Liver (tissue), 3 donors: ENCODE results near the gene PPARD.

ENCODE experiments used
- ATF3 ChIP-seq: IDR thresholded peaks from 2 replicates; pipeline ENCODE4 v1.6.1; 2016; ENCODE audit warnings: antibody characterized with exemption
- CTCF ChIP-seq: fragments of 150-350 bp; IDR thresholded peaks from 2 replicates; pipeline ENCODE4 v1.5.1; 2017; ENCODE audit warnings: improper control_type of control experiment, low read depth, low read length; ENCODE audit not compliant: missing input control
- FOXA1 ChIP-seq: IDR thresholded peaks from 2 replicates; pipeline ENCODE4 v1.6.1; 2016; ENCODE audit warnings: antibody characterized with exemption
- GABPA ChIP-seq, 2 donors: IDR thresholded peaks in 1 of 2; conservative IDR thresholded peaks in 1 of 2; 2 replicates each; pipeline ENCODE4 v1.6.1; 2016; ENCODE audit warnings: antibody characterized with exemption in 2 of 2, mild to moderate bottlenecking in 1 of 2, moderate library complexity in 1 of 2
- HNF4G ChIP-seq: IDR thresholded peaks from 2 replicates; pipeline ENCODE4 v1.6.1; 2016; ENCODE audit warnings: antibody characterized with exemption
- MAX ChIP-seq: IDR thresholded peaks from 2 replicates; pipeline ENCODE4 v1.6.1; 2016; ENCODE audit warnings: antibody characterized with exemption
- NR2F2 ChIP-seq: IDR thresholded peaks from 2 replicates; pipeline ENCODE4 v1.6.1; 2016; ENCODE audit warnings: antibody characterized with exemption
- RAD21 ChIP-seq, 2 donors: IDR thresholded peaks; 2 replicates each; pipeline ENCODE4 v1.6.1; 2016; ENCODE audit warnings: antibody characterized with exemption in 2 of 2, mild to moderate bottlenecking in 2 of 2
- REST ChIP-seq: IDR thresholded peaks from 2 replicates; pipeline ENCODE4 v1.6.1; 2016; ENCODE audit warnings: antibody characterized with exemption, mild to moderate bottlenecking
- SP1 ChIP-seq: IDR thresholded peaks from 2 replicates; pipeline ENCODE4 v1.6.1; 2018; ENCODE audit warnings: antibody characterized with exemption, mild to moderate bottlenecking
- YY1 ChIP-seq: IDR thresholded peaks from 2 replicates; pipeline ENCODE4 v1.6.1; 2016; ENCODE audit warnings: antibody characterized with exemption, mild to moderate bottlenecking
- ZBTB33 ChIP-seq: IDR thresholded peaks from 2 replicates; pipeline ENCODE4 v1.6.1; 2016; ENCODE audit warnings: antibody characterized with exemption
- donor health status: healthy.
- donor health status: healthy.

- TF ChIP-seq FOXA1 (no peak), GABPA (IDR thresholded peaks at IDR 0.05 in 1 of 2, conservative IDR thresholded peaks at IDR 0.05 in 1 of 2) (no peak), REST (no peak), CTCF (no peak), MAX (no peak), YY1 (no peak), SP1 (no peak), RAD21 (IDR thresholded peaks at IDR 0.05) (no peak), ATF3 (no peak), NR2F2 (no peak), ZBTB33 (no peak), HNF4G (no peak)
Observed at GRCh38 chr6:35470663-35471120, 128.3 kb downstream of the PPARD start.
